GM18867 (cell line): ENCODE data around the gene MYO15A.

Source experiments
- ATAC-seq: cut with Tn5 transposase; IDR thresholded peaks from one replicate; pipeline ENCODE4 v1.9.1; 2021; ENCODE audit warnings: mild to moderate bottlenecking, moderate library complexity; ENCODE audit not compliant: unreplicated experiment

MYO15A gene

GRCh38 chr17:18108401-18109312 lies at the start of gene MYO15A:
TSS of gene MYO15A (plus strand) at chr17:18108756. CDS start at chr17:18118801, 10,045 bp downstream.
- no peak for ATAC-seq

GRCh38 chr17:18059283-18059682 lies 49.3 kb upstream of the MYO15A start:
- no peak for ATAC-seq

- ATAC-seq = no peak
These were observed 44.5 kb upstream of the MYO15A start for GRCh38 chr17:18064053-18064452.

GRCh38 chr17:18065546-18065945 lies 43.0 kb upstream of the MYO15A start:
- no peak for ATAC-seq

- ATAC-seq = no peak
These were observed 41.7 kb upstream of the MYO15A start for GRCh38 chr17:18066866-18067265.

- ATAC-seq = no peak
These were observed 39.5 kb upstream of the MYO15A start for GRCh38 chr17:18069101-18069500.

- no peak for ATAC-seq
These were observed 37.7 kb upstream of the MYO15A start for GRCh38 chr17:18070861-18071340.

- ATAC-seq = no peak
These were observed 36.8 kb upstream of the MYO15A start for GRCh38 chr17:18071751-18072150.

GRCh38 chr17:18074566-18075272 lies 33.8 kb upstream of the MYO15A start:
- no peak for ATAC-seq

GRCh38 chr17:18076936-18077335 lies 31.6 kb upstream of the MYO15A start:
- ATAC-seq = no peak

- ATAC-seq = no peak
These were observed 29.0 kb upstream of the MYO15A start for GRCh38 chr17:18079543-18079942.

GRCh38 chr17:18084256-18084655 lies 24.3 kb upstream of the MYO15A start:
- no peak for ATAC-seq

GRCh38 chr17:18087610-18088491 lies 20.7 kb upstream of the MYO15A start, which contains the start of gene DRG2:
TSS of gene DRG2 (plus strand) at chr17:18087948. CDS start at chr17:18088024, 76 bp downstream.
- peak; percentile 85 for ATAC-seq

- ATAC-seq = no peak
These were observed 18.9 kb upstream of the MYO15A start for GRCh38 chr17:18089613-18090012.

GRCh38 chr17:18093616-18094408 lies 14.7 kb upstream of the MYO15A start:
- no peak for ATAC-seq

GRCh38 chr17:18094409-18094807 lies 14.1 kb upstream of the MYO15A start:
- no peak for ATAC-seq

- ATAC-seq = no peak
These were observed 9.0 kb upstream of the MYO15A start for GRCh38 chr17:18099516-18099915.

- ATAC-seq = no peak
These were observed 7.9 kb upstream of the MYO15A start for GRCh38 chr17:18100616-18101015.

- no peak for ATAC-seq
These were observed 6.7 kb upstream of the MYO15A start for GRCh38 chr17:18101828-18102227.

- no peak for ATAC-seq
These were observed 5.9 kb upstream of the MYO15A start for GRCh38 chr17:18102640-18103039.
